ENCODE results near the gene TMEM150A.
A peak's percentile ranks its signal among the peaks of the same experiment; 100 is the strongest.
"Not testable (repeated sequence)": the region's sequence is repeated elsewhere in the genome, so short reads cannot be mapped to it uniquely, and the experiment has no call there.

Gene TMEM150A

GRCh38 chr2:85611705-85612587, 9.4 kb upstream of the TMEM150A start, which contains the start of gene C2orf68:
TSS of gene C2orf68 (minus strand) at chr2:85612066. CDS start at chr2:85611984, 82 bp downstream.
- peak within 1 kb of the TSS; percentile 80 for H3K4me3 ChIP-seq (ENCODE audit: low read depth, low read length)
- TF ChIP-seq CTCF (IDR thresholded peaks at IDR 0.05; ENCODE audit: low read depth, low read length) = no peak

- no peak for TF ChIP-seq CTCF (IDR thresholded peaks at IDR 0.05; ENCODE audit: low read depth, low read length)
- H3K4me3 ChIP-seq (ENCODE audit: low read depth, low read length) = peak overlapping the region; percentile 80
These were observed 8.8 kb upstream of the TMEM150A start for GRCh38 chr2:85611217-85611704.

GRCh38 chr2:85607268-85608215, 5.0 kb upstream of the TMEM150A start:
- H3K4me3 ChIP-seq (ENCODE audit: low read depth, low read length) = no peak overlapping the region
- TF ChIP-seq CTCF (IDR thresholded peaks at IDR 0.05; ENCODE audit: low read depth, low read length) = no peak

- TF ChIP-seq CTCF (IDR thresholded peaks at IDR 0.05; ENCODE audit: low read depth, low read length) = no peak
- H3K4me3 ChIP-seq (ENCODE audit: low read depth, low read length) = no peak overlapping the region
These were observed 3.6 kb upstream of the TMEM150A start for GRCh38 chr2:85606116-85606455.

- no peak overlapping the region for H3K4me3 ChIP-seq (ENCODE audit: low read depth, low read length)
- no peak for TF ChIP-seq CTCF (IDR thresholded peaks at IDR 0.05; ENCODE audit: low read depth, low read length)
These were observed 3.1 kb upstream of the TMEM150A start for GRCh38 chr2:85605406-85606115.

GRCh38 chr2:85604568-85605339, 2.3 kb upstream of the TMEM150A start:
- TF ChIP-seq CTCF (IDR thresholded peaks at IDR 0.05; ENCODE audit: low read depth, low read length) = no peak
- H3K4me3 ChIP-seq (ENCODE audit: low read depth, low read length) = no peak overlapping the region

GRCh38 chr2:85604133-85604444, 1.6 kb upstream of the TMEM150A start:
- not testable (repeated sequence) for H3K4me3 ChIP-seq (ENCODE audit: low read depth, low read length)
